Vagina (tissue), 2 donors: Measurements from ENCODE around the gene TMEM60. TPM values are rescaled to one million over a fixed set of nuclear protein-coding genes. Genes with fewer than 3 reads are reported as not detected.

ENCODE experiments used
- DNase-seq, 2 donors: peaks; one replicate each; pipeline ENCODE4 v3.0.0-alpha.2; 2017; ENCODE audit errors: extremely low spot score in 2 of 2
- H3K27ac ChIP-seq: fragments of 200-600 bp; sonication (generic); one replicate; pipeline ENCODE4 v1.5.1; 2019
- H3K27me3 ChIP-seq: fragments of 200-600 bp; sonication (generic); one replicate; pipeline ENCODE4 v1.5.1; 2019
- H3K36me3 ChIP-seq, 2 donors: fragments of 200-600 bp; sonication (generic); one replicate each; pipeline ENCODE4 v1.5.1; 2017 to 2019
- H3K4me1 ChIP-seq: fragments of 200-600 bp; sonication (generic); one replicate; pipeline ENCODE4 v1.5.1; 2019
- H3K4me3 ChIP-seq, 2 donors: fragments of 200-600 bp; sonication (generic); 1 replicate in 1 of 2; 2 replicates in 1 of 2; pipeline ENCODE4 v1.5.1; 2016 to 2019
- H3K9me3 ChIP-seq: fragments of 200-600 bp; sonication (generic); one replicate; pipeline ENCODE4 v1.5.1; 2019
- CTCF ChIP-seq, 3 experiments: fragments of 450-650 bp in 2 of 3; fragments of 200-600 bp in 1 of 3; sonication (generic) in 1 of 3; IDR thresholded peaks; one replicate each; pipeline ENCODE4 v1.5.1; 2017 to 2019; ENCODE audit warnings: antibody characterized with exemption in 3 of 3, mild to moderate bottlenecking in 2 of 3, moderate library complexity in 2 of 3
- POLR2A ChIP-seq, 2 donors: fragments of 450-650 bp; IDR thresholded peaks; one replicate each; pipeline ENCODE4 v1.6.1; 2017; ENCODE audit warnings: antibody characterized with exemption in 2 of 2, mild to moderate bottlenecking in 2 of 2, moderate library complexity in 2 of 2
- POLR2AphosphoS5 ChIP-seq, 2 donors: sonication (generic); formaldehyde crosslinking; IDR thresholded peaks; one replicate each; pipeline ENCODE4 v1.9.0; 2017; ENCODE audit warnings: antibody characterized with exemption in 2 of 2, mild to moderate bottlenecking in 2 of 2, low read depth in 1 of 2; ENCODE audit not compliant: insufficient read depth in 1 of 2
- intact Hi-C: fragments of 100-400 bp; cut with DNase I; formaldehyde crosslinking; loops from one replicate; pipeline ENCODE4 v1.15.1; 2023
- total RNA-seq: library from RNA; depleted of rRNA; stranded (reverse); fragments of >200 nt; gene quantifications from one replicate; pipeline ENCODE4 v1.2.3, GENCODE V29; 2016

TMEM60 gene
- total RNA-seq, 1 donor from 2014 or later = 13.5 TPM

GRCh38 chr7:77771901-77772300 lies 26.3 kb downstream of the TMEM60 start:
- no peaks in the 10 kb centered on the region for H3K9me3 ChIP-seq
- peaks cover 0 to 37% of the 10 kb centered on the region in 2 donors for H3K36me3 ChIP-seq
- no peak overlapping the region for H3K27ac ChIP-seq
- intact Hi-C loops = no loop called here
- no peaks in the 10 kb centered on the region for H3K27me3 ChIP-seq
- TF ChIP-seq CTCF (IDR thresholded peaks at IDR 0.05) = no peak
- TF ChIP-seq POLR2AphosphoS5 (IDR thresholded peaks at IDR 0.05; ENCODE audit: insufficient read depth in 1 of 2, low read depth in 1 of 2) = no peak
- no peak for TF ChIP-seq POLR2A (IDR thresholded peaks at IDR 0.05)
- no peak overlapping the region for H3K4me3 ChIP-seq
- DNase-seq = no peak
- no peaks in the 10 kb centered on the region for H3K4me1 ChIP-seq

- Histone ChIP-seq H3K4me3 (no peak overlapping the region), H3K36me3 (peaks cover 0 to 25% of the 10 kb centered on the region in 2 donors), H3K27me3 (no peaks in the 10 kb centered on the region), H3K4me1 (no peaks in the 10 kb centered on the region), H3K27ac (no peak overlapping the region), H3K9me3 (no peaks in the 10 kb centered on the region)
- TF ChIP-seq POLR2A (IDR thresholded peaks at IDR 0.05) = no peak
- DNase-seq = no peak
- intact Hi-C loops = no loop called here
Measured at GRCh38 chr7:77770316-77770715, 27.9 kb downstream of the TMEM60 start.

GRCh38 chr7:77766801-77767605 lies 31.2 kb downstream of the TMEM60 start:
- Histone ChIP-seq H3K4me3 (no peak overlapping the region), H3K9me3 (no peaks in the 10 kb centered on the region), H3K27me3 (no peaks in the 10 kb centered on the region), H3K27ac (no peak overlapping the region), H3K4me1 (peaks cover 10% of the 10 kb centered on the region), H3K36me3 (peaks cover 0 to 5% of the 10 kb centered on the region in 2 donors)
- intact Hi-C loops = no loop called here
- no peak for DNase-seq
- no peak for TF ChIP-seq POLR2A (IDR thresholded peaks at IDR 0.05)
- no peak for TF ChIP-seq CTCF (IDR thresholded peaks at IDR 0.05)
- TF ChIP-seq POLR2AphosphoS5 (IDR thresholded peaks at IDR 0.05; ENCODE audit: insufficient read depth in 1 of 2, low read depth in 1 of 2) = no peak

- H3K4me3 ChIP-seq = no peak overlapping the region
- H3K4me1 ChIP-seq = peaks cover 10% of the 10 kb centered on the region
- DNase-seq = no peak
- no peaks in the 10 kb centered on the region for H3K9me3 ChIP-seq
- TF ChIP-seq CTCF (IDR thresholded peaks at IDR 0.05) = no peak
- H3K27me3 ChIP-seq = no peaks in the 10 kb centered on the region
- H3K27ac ChIP-seq = no peak overlapping the region
- intact Hi-C loops = no loop called here
- peaks cover 0 to 5% of the 10 kb centered on the region in 2 donors for H3K36me3 ChIP-seq
Measured at GRCh38 chr7:77765906-77766800, 32.1 kb downstream of the TMEM60 start.

- DNase-seq = no peak
- Histone ChIP-seq H3K27ac (no peak overlapping the region), H3K36me3 (peaks cover 0 to 5% of the 10 kb centered on the region in 2 donors), H3K27me3 (no peaks in the 10 kb centered on the region), H3K4me3 (no peak overlapping the region), H3K9me3 (no peaks in the 10 kb centered on the region), H3K4me1 (peaks cover 10% of the 10 kb centered on the region)
- TF ChIP-seq POLR2AphosphoS5 (IDR thresholded peaks at IDR 0.05; ENCODE audit: insufficient read depth in 1 of 2, low read depth in 1 of 2) (no peak), CTCF (IDR thresholded peaks at IDR 0.05) (no peak), POLR2A (IDR thresholded peaks at IDR 0.05) (no peak)
- intact Hi-C loops = no loop called here
Measured at GRCh38 chr7:77765481-77765880, 32.8 kb downstream of the TMEM60 start.
